K562 (cell line): ENCODE measurements around the gene PDGFA. TPM values are rescaled to one million over a fixed set of nuclear protein-coding genes. Genes with fewer than 3 reads are reported as not detected.

ENCODE experiments used
- CREB3L1 ChIP-seq: fragments of 450-650 bp; IDR thresholded peaks from 2 replicates; pipeline ENCODE4 v1.6.1; 2014; ENCODE audit warnings: low read depth, mild to moderate bottlenecking, moderate library complexity, borderline replicate concordance
- EP300 ChIP-seq: IDR thresholded peaks from 2 replicates; pipeline ENCODE4 v1.6.1; 2012; ENCODE audit warnings: low read length, improper control_type of control experiment
- EWSR1 ChIP-seq: fragments of 450-650 bp; IDR thresholded peaks from 2 replicates; pipeline ENCODE4 v1.6.1; 2018; ENCODE audit warnings: borderline replicate concordance, mild to moderate bottlenecking, low read depth, moderate library complexity; ENCODE audit not compliant: partially characterized antibody
- HDGF ChIP-seq: fragments of 450-650 bp; IDR thresholded peaks from 2 replicates; pipeline ENCODE4 v1.6.1; 2016
- HNRNPL ChIP-seq: fragments of 200-400 bp; formaldehyde crosslinking; IDR thresholded peaks from 2 replicates; pipeline ENCODE4 v1.6.1; 2017; ENCODE audit warnings: low read depth, mild to moderate bottlenecking, low read length
- NFRKB ChIP-seq: fragments of 450-650 bp; IDR thresholded peaks from 2 replicates; pipeline ENCODE4 v1.6.1; 2016; ENCODE audit warnings: low read depth
- ZBTB40 ChIP-seq, 2 experiments: fragments of 450-650 bp in 1 of 2; sonication (generic) in 1 of 2; formaldehyde crosslinking in 1 of 2; IDR thresholded peaks; 2 replicates each; pipeline versions ENCODE4 v1.7.1 to v1.9.0; 2016 to 2022; ENCODE audit warnings: inconsistent platforms in 1 of 2, mild to moderate bottlenecking in 1 of 2, missing genetic modification reagents in 1 of 2
- ZBTB43 ChIP-seq: sonication (generic); formaldehyde crosslinking; IDR thresholded peaks from 2 replicates; pipeline ENCODE4 v1.8.0; 2023; ENCODE audit warnings: mild to moderate bottlenecking, missing genetic modification reagents
- ZBTB7A ChIP-seq: IDR thresholded peaks from 2 replicates; pipeline ENCODE4 v1.6.1; 2011; ENCODE audit warnings: low read depth, mild to moderate bottlenecking, low read length, moderate library complexity, borderline replicate concordance; ENCODE audit not compliant: control insufficient read depth
- ZNF644 ChIP-seq: fragments of 200-800 bp; sonication (Bioruptor generic); IDR thresholded peaks from 2 replicates; pipeline ENCODE4 v1.6.1; 2016; ENCODE audit warnings: low read depth, missing genetic modification characterization, missing compliant biosample characterization
- ZNF76 ChIP-seq: fragments of 250-450 bp; sonication (Bioruptor Pico); IDR thresholded peaks from 2 replicates; pipeline ENCODE4 v1.4.0; 2020; ENCODE audit warnings: mild to moderate bottlenecking, moderate library complexity, borderline replicate concordance
- polyA plus RNA-seq, 8 experiments: library from polyadenylated mRNA; depleted of rRNA in 4 of 8; stranded (reverse) in 5 of 8; unstranded in 3 of 8; fragments of >200 nt; fragmentation: Nextera tagmentation in 2 of 8; fragmentation: Illumina TruSeq in 1 of 8; extraction: Ambion mirVana in 2 of 8; extraction: Trizol in 1 of 8; gene quantifications; 2 replicates each; pipeline versions ENCODE4 v1.2.1 to v1.2.3, GENCODE V29; 2011 to 2014; ENCODE audit warnings: inconsistent platforms in 1 of 8, missing spikeins in 1 of 8
- total RNA-seq, 7 experiments: library from RNA; depleted of rRNA in 6 of 7; stranded (reverse); fragments of >200 nt in 6 of 7; fragmentation: Illumina TruSeq in 2 of 7; extraction: Trizol in 2 of 7; gene quantifications; 2 replicates each; pipeline versions ENCODE4 v1.2.1 to v1.2.3, GENCODE V29; 2011 to 2021; ENCODE audit warnings: low replicate concordance in 1 of 7
- TF ChIP-seq, protein P1 (sequence below): sonication (generic); formaldehyde crosslinking; IDR thresholded peaks from 2 replicates; pipeline ENCODE4 v1.8.0; 2022; ENCODE audit warnings: mild to moderate bottlenecking, missing genetic modification reagents

The PDGFA gene
- total and polyA plus RNA-seq, 9 of the 15 experiments (the other 6 are each of a cell fraction or from before 2014, with no cell fraction given), result 2.5 to 10.2 (median 4.6) TPM

- TF ChIP-seq, protein P1, sequence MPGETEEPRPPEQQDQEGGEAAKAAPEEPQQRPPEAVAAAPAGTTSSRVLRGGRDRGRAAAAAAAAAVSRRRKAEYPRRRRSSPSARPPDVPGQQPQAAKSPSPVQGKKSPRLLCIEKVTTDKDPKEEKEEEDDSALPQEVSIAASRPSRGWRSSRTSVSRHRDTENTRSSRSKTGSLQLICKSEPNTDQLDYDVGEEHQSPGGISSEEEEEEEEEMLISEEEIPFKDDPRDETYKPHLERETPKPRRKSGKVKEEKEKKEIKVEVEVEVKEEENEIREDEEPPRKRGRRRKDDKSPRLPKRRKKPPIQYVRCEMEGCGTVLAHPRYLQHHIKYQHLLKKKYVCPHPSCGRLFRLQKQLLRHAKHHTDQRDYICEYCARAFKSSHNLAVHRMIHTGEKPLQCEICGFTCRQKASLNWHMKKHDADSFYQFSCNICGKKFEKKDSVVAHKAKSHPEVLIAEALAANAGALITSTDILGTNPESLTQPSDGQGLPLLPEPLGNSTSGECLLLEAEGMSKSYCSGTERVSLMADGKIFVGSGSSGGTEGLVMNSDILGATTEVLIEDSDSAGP (CRISPR knock-in tag), result no peak
- TF ChIP-seq ZBTB40 (IDR thresholded peaks at IDR 0.05), result no peak
- TF ChIP-seq ZBTB40 (CRISPR knock-in tag; IDR thresholded peaks at IDR 0.05), result no peak
- no peak for TF ChIP-seq ZBTB43 (CRISPR knock-in tag)
- peak; percentile 52 for TF ChIP-seq CREB3L1
- no peak for TF ChIP-seq ZNF644 (tag)
- TF ChIP-seq EWSR1, result no peak
- TF ChIP-seq ZBTB7A, result 0 out of 2 replicates have a peak, but pooled peaks have one; percentile 26
- TF ChIP-seq HNRNPL, result no peak
- TF ChIP-seq HDGF, result peak; percentile 75; the same call in 1 of the 2 replicates
- 0 out of 2 replicates have a peak, but pooled peaks have one; percentile 3 for TF ChIP-seq ZNF76 (CRISPR knock-in tag)
- 0 out of 2 replicates have a peak, but pooled peaks have one; percentile 79 for TF ChIP-seq NFRKB
- peak; percentile 78 for TF ChIP-seq EP300
Measured at GRCh38 chr7:471866-472639, 47.6 kb downstream of the PDGFA start (continued).
